SK-N-MC (cell line): ENCODE measurements around the gene CEP89.
"Not testable (repeated sequence)": the region's sequence is repeated elsewhere in the genome, so short reads cannot be mapped to it uniquely, and the experiment has no call there.

Experiments used
- DNase-seq: peaks from one replicate; pipeline ENCODE4 v3.0.0-alpha.2; 2011; ENCODE audit warnings: low read depth, low spot score
- H3K27ac ChIP-seq: fragments of 200-600 bp; sonication (generic); 2 replicates; pipeline ENCODE4 v1.5.1; 2016; ENCODE audit warnings: mixed run types
- H3K36me3 ChIP-seq: fragments of 200-600 bp; sonication (generic); 2 replicates; pipeline ENCODE4 v1.6.1; 2017; ENCODE audit warnings: antibody characterized with exemption, low read length, mixed read lengths; ENCODE audit not compliant: insufficient read depth
- H3K4me3 ChIP-seq: fragments of 200-600 bp; sonication (generic); 2 replicates; pipeline ENCODE4 v1.5.1; 2016
- H3K9ac ChIP-seq: fragments of 200-600 bp; sonication (generic); 2 replicates; pipeline ENCODE4 v1.8.0; 2017; ENCODE audit warnings: mixed run types, mixed read lengths; ENCODE audit not compliant: insufficient read length
- H3K9me3 ChIP-seq: fragments of 200-600 bp; sonication (generic); 2 replicates; pipeline ENCODE4 v1.6.1; 2017; ENCODE audit warnings: low read depth, mild to moderate bottlenecking, antibody characterized with exemption, low read length, moderate library complexity, mixed read lengths
- EZH2 ChIP-seq: fragments of 200-600 bp; sonication (generic); IDR thresholded peaks from one replicate; pipeline ENCODE4 v1.6.1; 2017; ENCODE audit warnings: antibody characterized with exemption
- FOXP2 ChIP-seq: optimal IDR thresholded peaks from 2 replicates; pipeline ENCODE3; 2011; ENCODE audit warnings: mild to moderate bottlenecking, moderate library complexity; ENCODE audit not compliant: insufficient read depth; ENCODE audit errors: extremely low read length, control extremely low read depth
- POLR2AphosphoS5 ChIP-seq: IDR thresholded peaks from 2 replicates; pipeline ENCODE4 v1.6.1; 2012; ENCODE audit warnings: mild to moderate bottlenecking, low read depth, low read length, borderline replicate concordance

CEP89 gene

GRCh38 chr19:32890841-32891240 is 80.9 kb downstream of the CEP89 start:
- TF ChIP-seq FOXP2 (no peak), EZH2 (no peak), POLR2AphosphoS5 (no peak)
- Histone ChIP-seq H3K9me3 (0 out of 2 replicates have a peak, but pooled peaks cover 3% of the 10 kb centered on the region), H3K4me3 (no peak overlapping the region), H3K27ac (no peak overlapping the region), H3K9ac (no peak overlapping the region), H3K36me3 (no peaks in the 10 kb centered on the region; the same call in 1 of the 2 replicates)
- DNase-seq: no peak

GRCh38 chr19:32890326-32890725 is 81.4 kb downstream of the CEP89 start:
- no peak overlapping the region for H3K27ac ChIP-seq
- no peak for TF ChIP-seq FOXP2
- H3K9me3 ChIP-seq: 0 out of 2 replicates have a peak, but pooled peaks cover 3% of the 10 kb centered on the region
- no peak for DNase-seq
- H3K4me3 ChIP-seq: no peak overlapping the region
- H3K36me3 ChIP-seq: no peaks in the 10 kb centered on the region; the same call in 1 of the 2 replicates
- H3K9ac ChIP-seq: no peak overlapping the region

- 0 out of 2 replicates have a peak, but pooled peaks cover 3% of the 10 kb centered on the region for H3K9me3 ChIP-seq
- no peak overlapping the region for H3K9ac ChIP-seq
- no peak overlapping the region for H3K4me3 ChIP-seq
- TF ChIP-seq EZH2 (no peak), POLR2AphosphoS5 (no peak), FOXP2 (no peak)
- H3K36me3 ChIP-seq: no peaks in the 10 kb centered on the region; the same call in 1 of the 2 replicates
- H3K27ac ChIP-seq: no peak overlapping the region
- DNase-seq: no peak
These were observed 82.4 kb downstream of the CEP89 start for GRCh38 chr19:32889137-32889934.

- H3K36me3 ChIP-seq: no peaks in the 10 kb centered on the region
- H3K27ac ChIP-seq: no peak overlapping the region
- DNase-seq: no peak
- H3K9me3 ChIP-seq: no peaks in the 10 kb centered on the region
- no peak for TF ChIP-seq FOXP2
- no peak for TF ChIP-seq EZH2
- no peak for TF ChIP-seq POLR2AphosphoS5
- no peak overlapping the region for H3K9ac ChIP-seq
- no peak overlapping the region for H3K4me3 ChIP-seq
These were observed 84.1 kb downstream of the CEP89 start for GRCh38 chr19:32887572-32888215.

GRCh38 chr19:32886241-32886640 is 85.5 kb downstream of the CEP89 start:
- TF ChIP-seq POLR2AphosphoS5 (no peak), FOXP2 (no peak), EZH2 (no peak)
- Histone ChIP-seq H3K27ac (no peak overlapping the region), H3K9me3 (no peaks in the 10 kb centered on the region), H3K36me3 (no peaks in the 10 kb centered on the region), H3K4me3 (no peak overlapping the region), H3K9ac (no peak overlapping the region)
- DNase-seq: no peak

GRCh38 chr19:32885255-32885654 is 86.5 kb downstream of the CEP89 start:
- DNase-seq: not testable (repeated sequence)

GRCh38 chr19:32881766-32882165 is 90.0 kb downstream of the CEP89 start:
- no peak for DNase-seq
- no peak overlapping the region for H3K9ac ChIP-seq
- H3K36me3 ChIP-seq: no peaks in the 10 kb centered on the region
- H3K4me3 ChIP-seq: no peak overlapping the region
- no peak for TF ChIP-seq FOXP2
- no peak for TF ChIP-seq EZH2
- no peak for TF ChIP-seq POLR2AphosphoS5
- no peak overlapping the region for H3K27ac ChIP-seq
- H3K9me3 ChIP-seq: no peaks in the 10 kb centered on the region

More at GRCh38 chr19:32885255-32885654, 86.5 kb downstream of the CEP89 start:
- H3K36me3 ChIP-seq, H3K9ac ChIP-seq, H3K27ac ChIP-seq, H3K9me3 ChIP-seq, H3K4me3 ChIP-seq: not testable (repeated sequence)

- Histone ChIP-seq H3K4me3 (no peak overlapping the region), H3K27ac (no peak overlapping the region), H3K9ac (no peak overlapping the region), H3K36me3 (no peaks in the 10 kb centered on the region), H3K9me3 (no peaks in the 10 kb centered on the region)
- TF ChIP-seq FOXP2 (no peak), POLR2AphosphoS5 (no peak), EZH2 (no peak)
- DNase-seq: no peak
These were observed 91.1 kb downstream of the CEP89 start for GRCh38 chr19:32880622-32881021.

GRCh38 chr19:32879741-32880140 is 92.0 kb downstream of the CEP89 start:
- no peak for DNase-seq
- TF ChIP-seq POLR2AphosphoS5 (no peak), FOXP2 (no peak), EZH2 (no peak)
- Histone ChIP-seq H3K27ac (no peak overlapping the region), H3K9ac (no peak overlapping the region), H3K4me3 (no peak overlapping the region), H3K9me3 (no peaks in the 10 kb centered on the region), H3K36me3 (no peaks in the 10 kb centered on the region)
